Upper lobe of left lung (tissue), 6 donors: ENCODE measurements around the gene ZBTB26. TPM values are rescaled to one million over a fixed set of nuclear protein-coding genes. Genes with fewer than 3 reads are reported as not detected.
A peak's percentile ranks its signal among the peaks of the same experiment; 100 is the strongest.

Source experiments
- ATAC-seq, 2 donors: fragments of 200-7000 bp; cut with Tn5 transposase; one replicate each; pipeline ENCODE4 v1.9.1; 2022; ENCODE audit warnings: mild to moderate bottlenecking in 2 of 2, moderate library complexity in 2 of 2; ENCODE audit not compliant: low FRiP score in 2 of 2
- DNase-seq, 2 donors: peaks; one replicate each; pipeline ENCODE4 v3.0.0-alpha.2; 2019 to 2020
- H3K27ac ChIP-seq, 4 donors: fragments of 200-600 bp; sonication (generic); one replicate each; pipeline ENCODE4 v1.5.1; 2016 to 2019
- H3K27me3 ChIP-seq, 4 donors: fragments of 200-600 bp; sonication (generic); one replicate each; pipeline ENCODE4 v1.5.1; 2017 to 2019
- H3K36me3 ChIP-seq, 4 donors: fragments of 200-600 bp; sonication (generic); one replicate each; pipeline ENCODE4 v1.5.1; 2016 to 2019
- H3K4me1 ChIP-seq, 4 donors: fragments of 200-600 bp; sonication (generic); one replicate each; pipeline ENCODE4 v1.5.1; 2018 to 2019
- H3K4me3 ChIP-seq, 4 donors: fragments of 200-600 bp; sonication (generic); one replicate each; pipeline ENCODE4 v1.5.1; 2017 to 2019; ENCODE audit warnings: mild to moderate bottlenecking in 2 of 4, moderate library complexity in 1 of 4
- H3K9me3 ChIP-seq, 4 donors: fragments of 200-600 bp; sonication (generic); one replicate each; pipeline ENCODE4 v1.5.1; 2018 to 2019
- EP300 ChIP-seq, 4 donors: sonication (generic); formaldehyde crosslinking; IDR thresholded peaks; one replicate each; pipeline ENCODE4 v1.5.1; 2017; ENCODE audit warnings: antibody characterized with exemption in 4 of 4, control low read depth in 2 of 4
- POLR2A ChIP-seq, 4 donors: fragments of 450-650 bp; IDR thresholded peaks; one replicate each; pipeline ENCODE4 v1.5.1; 2016 to 2017; ENCODE audit warnings: antibody characterized with exemption in 4 of 4, mild to moderate bottlenecking in 2 of 4
- POLR2AphosphoS5 ChIP-seq, 2 donors: sonication (generic); formaldehyde crosslinking; IDR thresholded peaks; one replicate each; pipeline ENCODE4 v1.5.1; 2017; ENCODE audit warnings: antibody characterized with exemption in 2 of 2
- WGBS, 2 donors: methylation state at CpG; one replicate each; pipeline ENCODE4 v1.1.5; 2017 to 2018; 5-methylcytosine and 5-hydroxymethylcytosine counted together
- total RNA-seq, 6 donors: library from RNA; depleted of rRNA in 4 of 6; stranded (reverse); fragments of >200 nt in 4 of 6; gene quantifications; one replicate each; pipeline versions ENCODE4 v1.1.0 to v1.2.1, GENCODE V29; 2016 to 2021
- TF ChIP-seq, protein P1 (sequence below), 6 experiments: fragments of 450-650 bp in 4 of 6; fragments of 200-600 bp in 2 of 6; sonication (generic) in 2 of 6; IDR thresholded peaks; one replicate each; pipeline ENCODE4 v1.5.1; 2016 to 2019; ENCODE audit warnings: antibody characterized with exemption in 6 of 6
- donor health status: DM: no; HTN: no; CAD: no; lungs with moderate emphysema.
- donor health status: DM: no; HTN: yes; CAD: no; lungs with severe emphysema.

ZBTB26 gene
- total RNA-seq, 6 donors from 2014 or later: 2.9 to 8.0 (median 5.2) TPM

DNA sequence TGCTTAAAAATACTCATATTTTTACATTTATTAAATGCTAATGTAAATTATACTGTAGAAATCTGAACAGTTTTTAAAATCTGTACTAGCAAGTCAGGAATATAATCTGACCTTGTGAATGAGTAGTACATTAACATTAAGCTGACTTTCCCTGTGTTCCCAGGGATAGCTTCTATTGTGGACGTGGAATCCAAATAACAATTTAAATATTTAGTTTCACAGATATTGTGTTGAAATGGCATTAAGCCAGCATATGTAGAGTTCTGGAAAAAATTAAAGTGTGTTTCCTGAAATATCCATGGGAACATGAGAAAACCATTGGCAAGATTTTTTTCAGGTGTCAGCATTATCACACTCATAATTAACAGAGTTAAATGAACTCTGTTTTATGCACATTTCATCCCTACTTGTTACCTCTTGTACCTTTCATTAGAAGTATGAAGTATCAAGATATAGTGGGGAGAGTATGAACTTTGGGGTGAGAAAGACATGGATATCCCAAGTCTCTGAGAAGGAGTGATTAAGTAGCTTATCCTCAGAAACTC is 15.2 kb upstream of the ZBTB26 start:
- Histone ChIP-seq H3K9me3 (no peaks in the 10 kb centered on the region), H3K36me3 (peaks cover 0 to 5% (median 0%) of the 10 kb centered on the region in 4 donors), H3K4me1 (peaks cover 9 to 47% (median 34%) of the 10 kb centered on the region in 4 donors), H3K27ac (no peak overlapping the region), H3K4me3 (no peak overlapping the region), H3K27me3 (no peaks in the 10 kb centered on the region)
- TF ChIP-seq POLR2AphosphoS5 (IDR thresholded peaks at IDR 0.05) (no peak), POLR2A (IDR thresholded peaks at IDR 0.05) (no peak), EP300 (IDR thresholded peaks at IDR 0.05) (no peak)
- TF ChIP-seq, protein P1, sequence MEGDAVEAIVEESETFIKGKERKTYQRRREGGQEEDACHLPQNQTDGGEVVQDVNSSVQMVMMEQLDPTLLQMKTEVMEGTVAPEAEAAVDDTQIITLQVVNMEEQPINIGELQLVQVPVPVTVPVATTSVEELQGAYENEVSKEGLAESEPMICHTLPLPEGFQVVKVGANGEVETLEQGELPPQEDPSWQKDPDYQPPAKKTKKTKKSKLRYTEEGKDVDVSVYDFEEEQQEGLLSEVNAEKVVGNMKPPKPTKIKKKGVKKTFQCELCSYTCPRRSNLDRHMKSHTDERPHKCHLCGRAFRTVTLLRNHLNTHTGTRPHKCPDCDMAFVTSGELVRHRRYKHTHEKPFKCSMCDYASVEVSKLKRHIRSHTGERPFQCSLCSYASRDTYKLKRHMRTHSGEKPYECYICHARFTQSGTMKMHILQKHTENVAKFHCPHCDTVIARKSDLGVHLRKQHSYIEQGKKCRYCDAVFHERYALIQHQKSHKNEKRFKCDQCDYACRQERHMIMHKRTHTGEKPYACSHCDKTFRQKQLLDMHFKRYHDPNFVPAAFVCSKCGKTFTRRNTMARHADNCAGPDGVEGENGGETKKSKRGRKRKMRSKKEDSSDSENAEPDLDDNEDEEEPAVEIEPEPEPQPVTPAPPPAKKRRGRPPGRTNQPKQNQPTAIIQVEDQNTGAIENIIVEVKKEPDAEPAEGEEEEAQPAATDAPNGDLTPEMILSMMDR (IDR thresholded peaks at IDR 0.05): no peak
- DNase-seq: no peak
- 70 to 72% methylated on average over 1 of the region's 1 CpG for WGBS, 2 donors
- no peak for ATAC-seq

DNA sequence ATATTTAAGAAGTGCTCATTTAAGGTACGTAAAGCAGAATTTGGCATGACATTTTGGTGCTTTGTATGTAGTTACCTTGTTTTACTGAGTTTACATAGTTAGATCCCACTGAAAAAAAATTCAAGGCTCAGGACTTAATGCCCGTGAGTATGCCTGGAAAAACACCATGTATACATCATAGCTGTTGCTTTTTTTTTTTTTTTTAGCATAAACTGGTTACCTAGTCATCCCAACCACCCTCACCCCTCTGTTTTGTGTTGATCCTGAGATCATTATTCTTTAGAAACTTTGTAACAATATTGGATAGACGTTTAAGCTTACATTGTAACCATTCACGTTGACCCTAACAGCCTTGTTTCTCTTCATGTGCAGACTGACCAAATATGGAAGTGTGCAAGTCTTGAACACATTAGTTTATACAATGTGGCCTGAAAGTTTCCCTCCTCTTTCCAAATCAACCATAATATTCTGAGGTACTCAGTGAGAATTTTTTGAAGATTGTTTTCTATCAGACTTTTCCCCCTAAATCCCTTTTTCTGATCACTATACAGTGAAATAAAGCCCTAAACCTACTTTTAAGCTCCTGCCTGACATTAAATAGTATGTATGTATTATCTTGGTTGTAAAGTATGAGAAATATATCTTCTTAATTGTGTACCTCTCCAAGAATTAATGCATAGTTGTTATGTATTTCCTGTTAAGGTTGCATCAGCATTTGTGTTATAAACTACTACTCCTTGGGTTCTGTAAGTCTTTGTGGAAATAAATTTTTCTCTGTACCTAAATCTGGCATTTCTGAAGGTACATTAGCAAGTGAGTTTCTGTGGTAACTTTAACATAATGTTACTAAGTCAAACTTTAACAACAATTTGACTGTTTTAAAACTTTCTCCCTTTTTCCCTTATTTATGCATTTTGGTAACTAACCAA is 13.9 kb upstream of the ZBTB26 start:
- DNase-seq (no peak), ATAC-seq (no peak)
- H3K4me3 ChIP-seq: no peak overlapping the region
- peaks cover 0 to 5% (median 0%) of the 10 kb centered on the region in 4 donors for H3K36me3 ChIP-seq
- peaks cover 12 to 48% (median 34%) of the 10 kb centered on the region in 4 donors for H3K4me1 ChIP-seq
- H3K27ac ChIP-seq: no peak overlapping the region
- TF ChIP-seq POLR2AphosphoS5 (IDR thresholded peaks at IDR 0.05) (no peak), POLR2A (IDR thresholded peaks at IDR 0.05) (no peak), EP300 (IDR thresholded peaks at IDR 0.05) (no peak)
- TF ChIP-seq, protein P1 (IDR thresholded peaks at IDR 0.05): no peak
- WGBS, 2 donors: 76 to 81% methylated on average over 4 of the region's 4 CpGs
- no peaks in the 10 kb centered on the region for H3K9me3 ChIP-seq
- no peaks in the 10 kb centered on the region for H3K27me3 ChIP-seq

DNA sequence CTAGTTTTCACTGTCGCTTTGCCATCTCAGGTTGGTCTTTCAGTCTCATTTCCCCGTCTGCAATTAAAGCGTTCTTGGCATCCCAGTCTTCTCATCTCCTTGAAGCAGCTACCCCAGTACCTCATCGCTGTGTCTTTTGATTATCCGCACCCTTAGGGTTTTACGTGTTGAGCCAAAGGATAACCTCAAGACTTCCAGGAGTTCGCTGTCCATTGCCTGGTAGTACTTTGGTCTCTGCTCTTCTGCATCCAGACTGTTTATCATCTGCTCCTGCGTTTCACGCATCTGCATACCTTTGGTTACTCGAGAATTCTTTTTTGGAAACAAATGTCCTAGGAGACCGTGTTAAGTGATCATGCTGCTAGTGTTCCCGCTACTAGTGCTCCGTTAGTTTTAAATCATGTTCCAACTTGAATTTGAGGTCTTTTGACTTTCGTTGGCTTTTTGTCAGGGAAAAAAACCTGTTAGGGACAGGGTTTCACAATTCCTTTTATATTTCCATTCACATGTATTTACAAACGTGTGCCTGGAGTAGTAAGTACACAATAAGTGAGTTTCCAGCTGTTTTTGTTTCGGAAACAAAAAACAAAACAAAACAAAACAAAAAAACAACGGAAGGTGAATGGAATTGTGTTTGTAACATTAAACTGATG is 10.4 kb upstream of the ZBTB26 start:
- Histone ChIP-seq H3K9me3 (no peaks in the 10 kb centered on the region), H3K27ac (peak overlapping the region; percentile 87 to 96 (median 92)), H3K4me3 (peak overlapping the region; percentile 37 to 89 (median 85)), H3K27me3 (no peaks in the 10 kb centered on the region), H3K4me1 (peaks cover 14 to 32% (median 25%) of the 10 kb centered on the region in 4 donors), H3K36me3 (peaks cover 0 to 23% (median 4%) of the 10 kb centered on the region in 4 donors)
- WGBS, 2 donors: 11 to 12% methylated on average over 17 of the region's 17 CpGs
- peak in 1 of 2 donors; percentile 22 for ATAC-seq
- no peak for DNase-seq
- TF ChIP-seq, protein P1 (IDR thresholded peaks at IDR 0.05): no peak
- TF ChIP-seq POLR2AphosphoS5 (IDR thresholded peaks at IDR 0.05) (no peak), EP300 (IDR thresholded peaks at IDR 0.05) (no peak), POLR2A (IDR thresholded peaks at IDR 0.05) (no peak)

DNA sequence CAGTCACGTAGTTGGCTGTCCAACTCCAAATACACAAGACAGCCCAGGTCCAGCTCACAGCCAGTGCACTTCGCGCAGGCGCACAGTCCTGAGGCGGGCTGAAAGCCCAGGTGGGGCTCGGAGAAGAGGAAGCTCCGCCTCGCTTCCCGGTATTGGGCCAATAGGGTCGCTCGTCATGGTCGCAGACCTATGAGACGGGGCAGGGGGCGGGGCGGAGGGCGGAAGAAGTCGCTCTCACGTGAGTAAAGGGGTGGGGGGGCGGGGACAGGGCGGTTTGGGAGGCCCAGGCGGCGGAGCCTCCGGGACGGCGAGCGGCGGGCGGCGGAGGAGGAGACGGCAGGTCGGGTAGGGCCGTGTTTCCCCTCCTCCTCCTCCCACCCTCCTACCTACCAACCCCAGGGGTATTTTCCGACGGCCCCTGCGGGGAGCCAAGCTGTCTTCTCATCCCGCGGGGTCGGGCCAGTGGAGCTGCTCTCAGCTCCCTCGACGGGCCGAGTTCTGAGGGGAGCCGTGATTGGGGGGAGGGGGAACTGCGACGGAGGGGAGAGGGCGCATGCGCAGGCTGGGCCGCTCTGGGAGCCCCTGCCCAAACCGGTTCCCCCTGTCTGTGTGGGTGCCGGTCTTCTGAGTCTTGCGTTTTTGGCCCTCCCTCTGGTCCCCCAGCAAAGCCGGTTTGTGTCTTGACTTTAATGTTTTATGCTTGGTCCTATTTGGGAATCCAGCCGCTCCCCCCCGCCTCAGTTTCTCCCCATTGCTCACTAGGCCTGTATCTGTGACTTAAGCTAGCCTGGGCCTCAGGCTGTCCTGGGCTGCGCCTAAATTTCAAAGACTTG is 9.7 kb upstream of the ZBTB26 start, which contains the start of gene RABGAP1:
TSS of gene RABGAP1 (plus strand) at position 272 of the 833 bp plus-strand sequence. CDS start 16,040 bp downstream, outside the sequence.
- Histone ChIP-seq H3K36me3 (peaks cover 0 to 31% (median 5%) of the 10 kb centered on the region in 4 donors), H3K4me3 (peak within 1 kb of the TSS; percentile 37 to 89 (median 85)), H3K9me3 (no peaks in the 10 kb centered on the region), H3K4me1 (peaks cover 14 to 27% (median 23%) of the 10 kb centered on the region in 4 donors), H3K27me3 (no peaks in the 10 kb centered on the region), H3K27ac (peak within 1 kb of the TSS; percentile 87 to 96 (median 92))
- TF ChIP-seq POLR2A (IDR thresholded peaks at IDR 0.05) (peak in 3 of 4 donors; percentile 82 to 90 (median 84)), EP300 (IDR thresholded peaks at IDR 0.05) (no peak), POLR2AphosphoS5 (IDR thresholded peaks at IDR 0.05) (peak; percentile 87 to 90)
- 0% methylated on average over 25 to 36 of the region's 54 CpGs for WGBS, 2 donors
- ATAC-seq: peak; percentile 99 to 100
- peak; percentile 98 to 100 for DNase-seq
